Kidney glomerular epithelial cell (primary cell): ENCODE measurements around the gene ZNRF4.
"Not testable (repeated sequence)": the region's sequence is repeated elsewhere in the genome, so short reads cannot be mapped to it uniquely, and the experiment has no call there.

Source experiments
- DNase-seq: peaks from one replicate; lab custom pipeline; 2025; lab: John Stamatoyannopoulos, UW

The ZNRF4 gene

DNA sequence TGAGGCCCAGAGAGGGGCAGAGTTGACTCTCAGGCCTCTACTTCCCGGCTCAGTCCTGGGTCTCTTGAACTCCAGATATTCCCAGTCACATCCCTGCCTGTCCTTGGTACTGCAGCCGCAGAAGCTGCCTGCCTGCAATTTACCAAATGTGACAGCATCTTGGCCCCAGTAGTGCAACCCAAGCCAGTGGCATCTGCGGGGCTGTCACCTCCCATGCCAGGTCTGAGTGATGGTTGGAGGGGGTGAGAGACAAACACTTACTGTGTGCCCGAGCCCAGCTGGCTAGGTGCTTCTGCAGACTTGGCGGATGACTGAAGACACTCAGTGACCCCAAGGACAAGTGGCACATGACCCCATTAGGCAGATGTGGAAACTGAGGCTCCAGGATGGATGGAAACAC, 18.4 kb downstream of the ZNRF4 start:
- DNase-seq: no peak

DNA sequence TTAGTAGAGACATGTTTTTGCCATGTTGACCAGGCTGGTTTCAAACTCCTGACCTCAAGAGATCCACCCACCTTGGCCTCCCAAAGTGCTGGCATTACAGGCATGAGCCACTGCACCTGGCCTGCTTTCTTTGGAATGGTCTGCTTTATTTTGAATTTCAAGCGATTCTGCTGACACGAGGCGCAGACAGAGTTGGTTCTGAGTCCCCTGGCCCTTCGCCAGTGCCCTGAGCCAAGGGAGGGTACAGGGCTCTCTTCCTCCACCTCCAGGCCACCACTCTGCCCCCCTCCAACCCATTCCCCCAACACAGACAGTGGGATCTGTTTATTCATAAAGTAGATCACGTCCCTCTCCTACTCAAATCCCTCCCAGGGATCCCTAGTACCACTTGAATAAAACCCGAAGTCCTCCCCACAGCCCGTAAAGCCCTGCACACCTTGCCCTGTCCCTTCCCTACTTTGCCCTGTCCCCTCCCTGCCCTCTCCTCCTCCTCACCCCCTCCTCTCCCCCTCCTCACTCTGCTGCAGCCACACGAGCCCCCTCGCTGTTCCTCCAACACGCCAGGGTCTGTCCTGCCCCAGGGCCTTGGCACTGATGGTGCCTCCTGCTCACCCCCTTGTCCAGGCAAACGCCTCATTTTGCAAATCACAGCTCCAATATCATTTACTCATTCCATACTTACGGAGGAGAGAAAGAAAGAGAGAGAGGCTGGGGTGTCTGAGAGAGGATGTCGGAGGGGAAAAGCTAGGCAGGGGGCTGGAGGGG, 22.4 kb downstream of the ZNRF4 start:
- DNase-seq: no peak

DNA sequence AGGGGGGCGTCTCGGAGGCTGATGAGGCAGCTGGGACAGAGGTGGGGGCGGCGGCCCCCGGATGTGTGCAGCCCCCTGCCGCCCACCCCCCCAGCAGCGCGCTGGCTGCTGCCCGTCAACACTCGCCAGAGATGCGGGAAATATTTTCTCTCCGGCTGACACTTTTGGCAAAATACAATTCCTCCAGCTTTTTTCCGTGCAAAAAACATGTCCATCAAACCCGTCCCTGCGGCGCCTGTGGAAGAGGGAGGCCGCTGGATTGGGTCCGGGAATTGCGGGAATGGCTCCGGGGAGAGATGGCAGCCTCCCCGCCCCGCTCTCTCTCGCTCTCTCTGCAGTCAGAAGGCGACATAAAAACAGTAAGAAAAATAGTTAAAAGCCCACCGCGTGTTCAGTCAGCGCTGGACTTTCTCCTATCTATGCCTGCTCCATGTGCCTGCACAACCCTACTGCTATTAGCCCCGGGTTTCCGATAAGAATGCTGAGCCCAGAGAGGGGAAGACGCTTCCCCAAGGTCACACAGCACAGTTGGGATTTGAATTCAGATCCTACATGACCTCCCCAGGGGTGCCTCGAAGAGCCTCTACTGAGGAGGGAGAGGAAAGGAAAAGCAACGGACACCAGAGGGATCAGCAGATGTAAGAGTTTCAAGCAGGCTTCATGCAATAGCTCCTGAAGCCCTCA, 23.2 kb downstream of the ZNRF4 start:
- DNase-seq: no peak

DNA sequence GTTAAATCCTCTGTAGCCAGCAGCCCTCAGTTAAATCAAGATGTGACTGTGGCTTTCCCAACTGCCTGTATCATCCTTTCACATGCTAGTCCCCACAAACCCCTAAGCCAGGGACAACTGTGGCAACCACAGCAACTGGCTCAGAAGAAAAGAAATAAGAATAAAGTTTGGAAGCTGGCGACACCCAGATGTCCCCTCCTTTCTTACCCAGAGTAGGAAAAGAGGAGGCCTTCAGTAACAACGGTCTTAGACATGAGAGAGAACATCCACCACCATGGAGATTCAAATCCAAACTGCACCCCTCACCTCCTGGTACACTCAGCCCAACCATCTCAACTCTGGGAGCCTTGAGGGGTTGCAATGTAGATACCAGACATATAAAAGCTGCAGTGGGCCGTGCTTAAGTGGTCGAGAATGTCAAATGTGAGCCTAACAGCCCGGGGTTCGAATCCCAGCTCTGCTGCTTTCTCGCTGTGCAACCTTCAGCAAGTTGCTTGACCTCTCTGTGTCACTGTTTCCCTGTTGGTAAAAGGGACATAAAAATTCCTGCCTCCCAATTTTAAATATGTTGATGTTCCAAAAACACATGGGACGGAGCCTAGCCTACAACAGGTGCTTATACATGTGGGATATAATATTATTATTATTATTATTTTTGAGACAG, 23.8 kb downstream of the ZNRF4 start:
- no peak for DNase-seq

DNA sequence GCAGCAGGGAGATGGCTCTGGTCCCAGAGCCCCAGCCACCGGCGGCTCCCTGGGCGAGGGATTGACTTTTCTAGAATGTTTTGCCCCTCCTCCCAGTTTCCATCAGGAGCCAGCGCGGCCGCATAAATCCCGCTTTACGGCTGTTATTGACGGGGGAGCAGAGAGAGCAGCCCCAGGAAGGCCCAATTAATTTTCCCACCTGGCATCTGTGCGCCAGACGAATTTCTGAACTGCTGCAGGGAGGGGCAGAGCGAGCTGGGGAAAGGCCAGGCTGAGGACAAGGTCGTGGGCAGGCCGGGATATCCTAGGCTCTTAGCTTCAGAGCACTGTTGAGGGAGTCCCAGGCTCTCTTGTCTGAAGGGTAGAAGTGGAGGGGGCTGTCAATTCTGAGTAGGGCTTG, 24.7 kb downstream of the ZNRF4 start:
- no peak for DNase-seq

DNA sequence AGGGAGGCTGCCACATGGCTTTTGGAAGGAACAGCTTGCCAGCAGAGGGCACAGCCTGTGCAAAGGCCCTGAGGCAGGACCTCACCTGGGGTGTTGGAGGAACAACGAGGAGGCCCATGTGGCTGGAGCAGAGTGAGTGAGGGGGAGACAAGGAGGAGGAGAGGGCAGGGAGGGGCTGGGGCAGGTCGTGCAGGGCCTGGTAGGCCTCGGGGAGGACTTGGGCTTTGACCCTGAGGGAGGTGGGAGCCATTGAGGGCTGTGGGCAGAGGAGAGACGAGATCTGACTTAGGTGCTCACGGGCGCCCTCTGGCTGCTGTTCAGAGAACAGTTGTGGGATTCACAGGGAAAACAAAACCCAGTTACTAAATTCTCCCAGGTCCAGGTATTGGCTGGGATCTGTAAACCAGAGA, 25.2 kb downstream of the ZNRF4 start:
- no peak for DNase-seq

DNA sequence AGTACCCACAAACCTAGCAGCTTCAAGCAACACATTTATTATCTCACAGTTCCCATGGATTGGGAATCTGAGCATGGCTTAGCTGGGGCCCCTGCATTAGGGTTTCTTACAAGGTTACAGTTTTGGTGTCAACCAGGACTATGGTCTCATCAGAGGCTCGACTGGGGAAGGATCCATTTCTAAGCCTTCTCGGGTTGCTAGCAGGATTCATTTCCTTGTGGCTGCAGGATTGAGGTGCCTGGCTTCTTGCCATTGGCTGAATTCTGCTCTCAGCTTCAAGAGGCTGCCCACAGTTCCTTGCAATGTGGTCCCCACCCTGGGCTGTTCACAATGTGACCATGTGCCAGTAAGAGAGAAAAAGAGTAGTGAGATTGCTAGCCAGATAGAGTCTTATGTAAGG, 26.7 kb downstream of the ZNRF4 start:
- no peak for DNase-seq

DNA sequence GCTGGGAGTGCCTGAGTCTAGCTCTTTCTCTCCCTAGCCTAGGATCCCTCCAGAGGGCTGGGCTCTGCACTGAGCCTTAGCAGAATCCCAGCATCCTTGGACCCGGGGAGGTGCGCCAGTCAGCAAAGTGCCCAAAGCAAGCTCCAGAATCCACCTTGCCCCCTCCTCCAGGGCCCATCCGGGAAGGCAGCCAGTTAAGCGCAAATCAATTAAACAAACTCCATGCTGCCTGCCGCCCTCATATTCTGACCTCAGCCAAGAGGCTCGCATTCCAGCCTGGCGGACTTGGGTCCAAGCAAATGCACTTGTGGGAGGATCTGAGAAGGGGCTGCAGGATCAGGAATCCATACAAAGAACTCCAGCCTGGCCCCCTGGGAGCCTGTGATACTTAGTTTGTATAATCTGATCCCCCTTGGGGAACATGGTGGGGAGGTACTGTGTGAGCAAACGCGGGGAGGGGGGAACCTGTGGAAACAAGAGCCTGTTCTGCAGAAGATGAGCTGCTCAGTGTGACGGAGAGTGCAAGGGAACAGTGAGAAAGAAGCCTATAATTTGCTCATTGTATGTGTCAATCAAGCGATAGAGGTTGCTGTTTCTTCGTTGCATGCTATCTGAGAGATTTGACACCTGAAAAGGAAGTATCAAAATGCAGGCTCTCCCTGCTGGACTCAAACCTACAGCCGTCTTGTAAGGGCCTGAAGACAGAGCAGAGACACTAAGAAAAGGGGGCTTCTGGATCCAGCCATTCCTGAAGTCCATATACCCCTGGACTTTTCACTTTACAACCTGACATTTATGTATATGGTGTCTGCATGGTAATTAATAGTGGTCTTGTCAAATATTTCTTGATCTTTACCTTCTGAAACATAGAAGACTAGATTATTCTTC, 29.4 kb downstream of the ZNRF4 start:
- no peak for DNase-seq

DNA sequence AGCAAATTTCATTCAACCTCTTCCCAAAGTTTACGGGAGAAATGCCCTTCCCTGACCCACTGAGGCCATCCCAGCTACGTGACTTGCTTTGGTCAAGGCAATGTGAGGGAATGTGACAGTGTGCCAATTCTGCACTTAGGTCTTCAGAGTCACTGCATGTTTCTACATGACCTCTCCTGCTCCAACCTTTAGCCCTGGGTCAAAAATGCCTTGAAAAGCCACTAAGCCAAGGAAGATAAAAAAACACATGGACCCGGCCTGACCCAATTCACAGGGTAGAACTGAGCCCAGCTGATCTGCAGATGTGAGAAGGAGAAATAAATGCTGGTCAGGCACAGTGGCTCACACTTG, 30.0 kb downstream of the ZNRF4 start:
- DNase-seq: no peak

DNA sequence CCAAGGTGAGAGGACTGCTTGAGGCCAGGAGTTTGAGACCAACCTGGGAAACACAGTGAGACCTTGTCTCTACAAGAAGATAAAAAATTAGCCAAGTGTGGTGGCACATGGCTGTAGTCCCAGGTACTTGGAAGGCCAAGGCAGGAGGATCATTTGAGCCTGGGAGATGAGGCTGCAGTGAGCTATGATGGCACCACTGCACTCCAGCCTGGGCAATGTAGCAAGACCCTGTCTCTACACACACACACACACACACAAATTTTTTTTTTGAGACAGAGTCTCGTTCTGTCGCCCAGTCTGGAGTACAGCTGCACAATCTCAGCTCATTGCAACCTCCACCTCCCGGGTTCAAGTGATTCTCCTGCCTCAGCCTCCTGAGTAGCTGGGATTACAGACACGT, 30.4 kb downstream of the ZNRF4 start:
- not testable (repeated sequence) for DNase-seq

DNA sequence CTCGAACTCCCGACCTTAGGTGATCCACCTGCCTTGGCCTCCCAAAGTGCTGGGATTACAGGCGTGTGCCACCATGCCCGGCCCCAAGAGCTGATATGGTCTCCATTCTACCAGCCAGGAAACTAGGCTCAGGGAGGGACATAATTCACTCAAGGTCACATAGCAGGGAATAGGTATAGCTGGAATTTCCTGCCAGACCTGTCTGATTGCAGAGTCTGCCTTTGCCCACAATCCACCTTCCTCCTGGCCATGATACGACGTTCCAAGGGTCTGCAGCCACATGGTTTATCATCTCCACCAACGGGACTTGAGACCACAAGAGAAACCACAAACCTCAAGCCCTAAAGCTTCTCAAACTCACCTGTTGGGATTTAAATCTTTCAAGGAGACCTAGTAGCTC, 32.0 kb downstream of the ZNRF4 start:
- DNase-seq: no peak

DNA sequence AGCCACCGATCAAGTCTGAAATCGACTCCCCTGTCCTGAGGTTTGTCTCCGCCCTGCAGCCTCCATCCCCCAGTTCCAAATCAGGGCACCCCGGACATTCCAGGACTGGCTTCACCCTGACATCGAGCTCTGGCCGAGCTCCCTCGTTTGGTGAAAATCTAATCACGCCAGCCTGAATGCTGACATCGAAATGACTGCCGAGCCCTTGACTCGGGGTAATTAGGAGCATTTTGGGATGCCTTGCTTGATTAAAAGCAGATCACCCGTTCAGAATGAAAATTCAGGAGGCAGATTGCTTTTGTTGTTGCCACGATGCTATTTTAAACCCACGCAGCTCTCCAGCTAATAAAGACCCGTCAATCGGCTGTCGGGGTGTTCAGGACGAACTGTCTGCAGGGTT, 34.3 kb downstream of the ZNRF4 start:
- DNase-seq: no peak

DNA sequence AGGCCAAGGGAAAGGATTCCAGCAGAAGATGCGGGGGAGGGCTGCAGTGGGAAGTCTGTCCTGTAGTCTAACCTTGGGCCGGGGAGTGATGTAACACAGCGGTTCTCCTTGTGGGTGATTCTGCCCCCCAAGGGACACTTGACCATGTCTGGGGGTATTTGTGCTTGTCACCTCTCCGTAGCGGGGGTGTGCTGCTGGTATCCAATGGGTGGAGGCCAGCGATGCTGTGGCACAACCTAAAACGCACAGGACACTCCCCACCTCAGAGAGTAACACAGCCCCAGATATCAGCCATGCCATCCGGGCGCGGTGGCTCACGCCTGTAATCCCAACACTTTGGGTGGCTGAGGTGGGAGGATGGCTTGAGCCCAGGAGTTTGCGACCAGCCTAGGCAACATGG, 36.3 kb downstream of the ZNRF4 start:
- DNase-seq: no peak

DNA sequence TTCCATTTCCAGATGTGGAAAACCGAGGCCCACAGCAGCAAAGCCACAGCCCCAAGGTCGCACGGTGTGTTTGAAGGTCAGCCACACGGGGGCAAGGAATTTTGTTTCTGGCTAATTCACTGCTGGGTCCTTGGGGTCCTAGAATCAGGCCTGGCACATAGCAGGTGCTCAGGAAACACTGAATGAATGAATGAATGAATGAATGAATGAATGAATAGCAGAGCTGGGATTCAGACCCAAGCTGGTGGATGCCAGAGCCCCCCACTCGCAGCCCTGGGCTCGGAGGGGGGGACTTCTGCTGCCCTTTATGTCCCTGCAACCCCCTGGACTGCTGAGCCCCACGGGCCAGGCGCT, 37.0 kb downstream of the ZNRF4 start:
- DNase-seq: no peak

DNA sequence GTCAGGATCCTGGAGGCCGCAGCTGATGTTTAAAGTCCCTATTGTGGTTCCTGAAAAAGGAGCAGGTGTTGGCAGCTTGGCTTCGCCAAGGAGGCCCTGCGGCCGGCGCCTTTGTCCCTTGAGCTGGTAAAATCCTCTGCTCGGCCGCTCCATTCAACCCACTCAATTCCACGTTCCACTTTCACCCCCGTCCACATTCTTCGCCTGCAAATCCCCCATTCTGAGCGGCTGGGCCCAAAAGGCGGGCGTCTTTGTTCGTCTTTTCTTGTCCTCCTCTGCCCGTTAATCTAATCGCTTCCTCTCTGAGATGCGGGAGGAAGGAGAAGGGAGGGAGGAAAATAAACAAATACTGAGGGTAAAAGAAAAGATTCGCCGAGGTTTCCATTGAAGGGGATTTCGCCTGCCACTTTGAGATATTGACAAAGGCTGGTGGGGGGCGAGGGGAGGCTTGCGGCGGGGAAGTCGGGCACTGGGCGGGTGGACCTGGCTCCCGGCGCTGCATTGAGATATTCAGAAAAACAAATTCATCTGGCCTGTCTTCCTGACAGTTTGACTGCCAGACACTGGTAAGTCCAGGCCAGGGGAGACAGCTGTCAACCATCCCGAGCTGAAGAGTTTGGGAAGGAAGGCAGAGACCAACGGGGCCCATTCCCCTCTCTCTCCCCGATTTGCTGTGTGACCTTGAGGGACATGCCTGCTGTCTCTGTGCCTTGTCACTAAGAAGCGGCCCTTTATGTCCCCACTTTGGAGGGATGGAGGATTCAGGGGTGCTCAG, 37.6 kb downstream of the ZNRF4 start:
- DNase-seq: no peak

DNA sequence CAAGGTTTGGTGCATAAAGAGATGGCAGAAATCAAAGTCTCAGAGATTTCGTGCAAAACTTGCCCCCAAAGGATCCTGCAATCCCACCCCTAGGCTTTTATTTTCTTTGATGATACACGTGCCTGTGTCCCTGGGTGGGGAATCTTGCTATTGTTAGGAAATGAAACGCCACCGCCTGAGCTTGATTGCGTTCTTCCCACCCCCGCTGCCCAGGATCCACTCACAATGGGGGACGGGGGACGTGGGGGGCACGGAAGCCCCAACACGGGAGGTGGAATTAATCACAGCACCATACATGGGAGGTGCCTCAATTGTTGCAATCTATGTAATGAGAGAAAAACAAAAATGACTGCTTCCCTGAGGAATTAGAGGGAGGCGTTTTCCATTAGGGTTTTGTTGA, 39.6 kb downstream of the ZNRF4 start:
- DNase-seq: no peak

DNA sequence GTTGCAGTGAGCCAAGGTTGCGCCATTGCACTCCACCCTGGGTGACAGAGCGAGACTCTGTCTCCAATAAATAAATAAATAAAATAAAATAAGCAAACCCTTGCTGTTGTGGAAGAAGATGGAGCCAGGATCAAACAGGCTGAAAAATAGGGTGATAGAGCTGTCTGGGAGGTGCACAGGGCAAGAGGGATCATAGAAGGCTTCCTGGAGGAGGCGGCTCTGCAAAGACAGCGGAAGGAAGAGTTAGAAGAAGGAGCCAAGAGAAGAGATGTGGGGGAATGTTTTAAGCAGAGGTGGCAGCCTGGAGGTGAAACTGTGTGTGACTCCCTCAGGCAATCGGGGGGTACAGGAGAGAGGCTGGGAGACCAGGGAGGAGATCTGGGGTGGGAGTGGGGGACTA, 40.6 kb downstream of the ZNRF4 start:
- no peak for DNase-seq

DNA sequence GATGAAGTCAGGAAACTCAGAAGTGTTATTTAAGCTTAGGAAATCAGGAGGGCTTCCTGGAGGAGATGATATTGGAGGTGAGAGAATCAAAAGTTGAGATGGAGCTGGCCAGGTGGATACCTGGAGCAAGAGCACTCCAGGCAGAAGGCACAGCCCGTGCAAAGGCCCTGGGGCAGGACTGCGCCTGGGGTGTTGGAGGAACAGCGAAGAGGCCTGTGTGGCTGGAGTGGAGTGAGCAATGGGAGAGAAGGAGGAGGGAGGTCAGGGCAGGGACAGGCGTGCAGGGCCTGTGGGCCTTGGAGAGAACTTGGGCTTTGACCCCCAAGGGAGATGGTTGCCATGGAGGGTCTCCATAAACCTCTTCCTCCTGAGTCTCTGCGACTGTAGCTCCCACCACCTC, 42.1 kb downstream of the ZNRF4 start:
- no peak for DNase-seq

DNA sequence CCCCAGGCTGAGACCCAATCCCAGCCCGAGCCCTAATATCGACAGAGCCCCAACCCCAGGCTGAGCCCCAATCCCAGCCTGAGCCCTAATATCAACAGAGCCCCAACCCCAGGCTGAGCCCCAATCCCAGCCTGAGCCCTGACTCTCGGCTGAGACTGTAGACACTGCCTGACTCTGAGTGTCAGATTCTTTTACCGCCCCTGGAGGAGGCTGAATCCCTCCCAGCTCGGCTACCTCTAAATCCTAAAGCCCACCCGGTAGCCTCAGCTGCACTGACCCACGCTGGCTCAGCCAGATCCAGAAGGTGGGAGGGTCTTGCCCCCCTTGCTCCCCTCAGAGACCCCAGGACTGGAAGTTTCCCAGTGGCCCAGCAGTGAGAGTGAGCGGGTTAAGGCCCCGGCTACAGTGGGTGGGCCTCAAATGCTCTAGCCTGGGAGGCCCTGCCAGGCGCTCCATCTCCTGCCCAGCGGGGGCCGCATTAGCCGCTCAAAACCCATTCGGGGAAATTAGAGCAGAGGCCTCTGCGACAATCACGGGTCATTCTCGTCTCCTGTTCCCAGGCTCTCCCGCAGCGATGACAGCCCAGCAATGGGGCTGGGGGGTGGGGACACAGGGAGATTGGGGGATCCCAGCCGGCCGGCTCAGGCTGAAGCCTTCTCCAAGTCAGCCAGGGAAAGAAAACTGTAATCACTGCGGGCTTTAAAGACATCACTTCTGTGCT, 43.8 kb downstream of the ZNRF4 start:
- no peak for DNase-seq

DNA sequence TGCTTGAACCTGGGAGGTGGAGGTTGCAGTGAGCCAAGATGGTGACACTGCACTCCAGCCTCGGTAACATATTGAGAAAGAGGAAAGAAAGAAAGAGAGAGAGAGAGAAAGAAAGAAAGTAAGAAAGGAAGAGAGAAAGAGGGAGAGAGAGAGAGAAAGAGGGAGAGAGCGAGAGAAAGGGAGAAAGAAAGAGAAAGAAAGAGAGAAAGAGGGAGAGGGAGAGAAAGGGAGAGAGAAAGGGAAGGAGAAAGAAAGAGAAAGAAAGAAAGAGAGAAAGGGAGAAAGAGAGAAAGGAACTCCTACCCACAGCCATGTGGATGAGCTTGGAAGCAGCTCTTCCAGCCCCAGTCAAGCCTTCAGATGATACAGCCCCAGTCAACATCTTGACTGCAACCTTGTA, 46.7 kb downstream of the ZNRF4 start:
- no peak for DNase-seq

DNA sequence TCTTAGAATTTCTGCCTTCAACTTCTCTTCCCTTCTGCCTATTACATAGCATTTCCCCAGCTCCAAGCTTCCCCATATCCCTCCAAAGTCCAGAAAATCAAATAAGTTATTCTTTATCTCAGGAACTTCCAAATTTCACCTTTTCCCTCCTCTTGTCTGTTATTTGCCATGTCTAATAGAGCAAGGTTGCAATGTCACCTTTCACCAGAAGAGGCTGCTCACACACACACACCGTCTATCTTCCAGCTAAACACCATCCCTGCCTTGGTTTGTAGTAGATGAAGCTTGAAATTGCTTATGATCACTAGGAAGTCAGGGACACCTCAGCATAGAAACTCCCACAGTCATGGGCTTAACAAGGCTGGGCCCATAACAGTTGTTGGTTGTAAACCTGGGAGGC, 48.4 kb downstream of the ZNRF4 start:
- DNase-seq: no peak
